Measurements from ENCODE around the gene INTS7.

Gene INTS7, protein sequence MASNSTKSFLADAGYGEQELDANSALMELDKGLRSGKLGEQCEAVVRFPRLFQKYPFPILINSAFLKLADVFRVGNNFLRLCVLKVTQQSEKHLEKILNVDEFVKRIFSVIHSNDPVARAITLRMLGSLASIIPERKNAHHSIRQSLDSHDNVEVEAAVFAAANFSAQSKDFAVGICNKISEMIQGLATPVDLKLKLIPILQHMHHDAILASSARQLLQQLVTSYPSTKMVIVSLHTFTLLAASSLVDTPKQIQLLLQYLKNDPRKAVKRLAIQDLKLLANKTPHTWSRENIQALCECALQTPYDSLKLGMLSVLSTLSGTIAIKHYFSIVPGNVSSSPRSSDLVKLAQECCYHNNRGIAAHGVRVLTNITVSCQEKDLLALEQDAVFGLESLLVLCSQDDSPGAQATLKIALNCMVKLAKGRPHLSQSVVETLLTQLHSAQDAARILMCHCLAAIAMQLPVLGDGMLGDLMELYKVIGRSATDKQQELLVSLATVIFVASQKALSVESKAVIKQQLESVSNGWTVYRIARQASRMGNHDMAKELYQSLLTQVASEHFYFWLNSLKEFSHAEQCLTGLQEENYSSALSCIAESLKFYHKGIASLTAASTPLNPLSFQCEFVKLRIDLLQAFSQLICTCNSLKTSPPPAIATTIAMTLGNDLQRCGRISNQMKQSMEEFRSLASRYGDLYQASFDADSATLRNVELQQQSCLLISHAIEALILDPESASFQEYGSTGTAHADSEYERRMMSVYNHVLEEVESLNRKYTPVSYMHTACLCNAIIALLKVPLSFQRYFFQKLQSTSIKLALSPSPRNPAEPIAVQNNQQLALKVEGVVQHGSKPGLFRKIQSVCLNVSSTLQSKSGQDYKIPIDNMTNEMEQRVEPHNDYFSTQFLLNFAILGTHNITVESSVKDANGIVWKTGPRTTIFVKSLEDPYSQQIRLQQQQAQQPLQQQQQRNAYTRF

DNA sequence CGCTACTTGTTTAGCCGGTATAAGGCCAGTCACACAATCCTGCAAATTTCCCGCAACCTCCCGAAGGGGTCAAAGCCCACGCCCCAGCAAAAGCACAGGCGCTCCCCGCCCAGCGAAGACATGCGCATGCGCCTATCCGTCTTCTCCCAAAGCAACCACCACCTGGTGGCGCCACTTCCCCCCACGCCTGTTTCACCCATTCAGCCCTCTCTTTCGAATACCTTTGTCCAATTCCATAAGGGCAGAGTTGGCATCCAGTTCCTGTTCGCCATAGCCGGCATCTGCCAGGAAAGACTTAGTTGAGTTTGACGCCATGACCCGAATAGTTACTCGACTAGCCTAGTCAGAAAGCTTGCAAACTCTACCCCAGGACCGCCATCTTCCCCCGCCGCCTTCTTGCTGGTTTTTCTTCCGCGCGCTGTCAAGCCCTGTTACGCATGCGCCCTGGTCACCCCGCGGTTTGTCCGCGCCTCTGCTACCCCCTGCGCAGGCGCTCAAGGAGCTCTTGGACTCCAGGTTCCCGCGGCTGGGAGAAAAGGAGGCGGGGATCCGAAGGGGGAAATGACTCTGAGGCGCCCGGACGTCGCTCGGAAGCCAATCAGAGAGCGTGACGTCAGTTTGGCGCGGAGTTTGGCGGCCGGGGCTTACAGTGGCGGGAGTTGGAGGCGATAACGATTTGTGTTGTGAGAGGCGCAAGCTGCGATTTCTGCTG is at the start of gene INTS7, which contains the start of gene DTL:
Gene INTS7, minus strand, starts transcription at position 435 of the 712 bp plus-strand sequence. Its CDS starts 120 bp downstream, at position 315.
Gene DTL, plus strand, starts transcription at position 626 of the 712 bp plus-strand sequence. CDS start 143 bp downstream, outside the sequence.
- Histone ChIP-seq H3K27me3 (replicated peaks; ENCODE audit: control insufficient read depth, insufficient read depth, low read length) (no peaks in the 10 kb centered on the region), H3K9ac (ENCODE audit: low read length) (peak within 1 kb of the TSS; percentile 90), H3K4me3 (ENCODE audit: low read length) (peak within 1 kb of the TSS; percentile 88), H3K9me3 (ENCODE audit: control insufficient read depth, low read length) (no peaks in the 10 kb centered on the region), H3K4me1 (ENCODE audit: control insufficient read depth, insufficient read depth, low read length) (peaks cover 25% of the 10 kb centered on the region), H3K36me3 (ENCODE audit: control insufficient read depth, insufficient read depth, low read length, severe bottlenecking) (no peaks in the 10 kb centered on the region)
- DNase-seq (ENCODE audit: low read depth) = peak; percentile 100

DNA sequence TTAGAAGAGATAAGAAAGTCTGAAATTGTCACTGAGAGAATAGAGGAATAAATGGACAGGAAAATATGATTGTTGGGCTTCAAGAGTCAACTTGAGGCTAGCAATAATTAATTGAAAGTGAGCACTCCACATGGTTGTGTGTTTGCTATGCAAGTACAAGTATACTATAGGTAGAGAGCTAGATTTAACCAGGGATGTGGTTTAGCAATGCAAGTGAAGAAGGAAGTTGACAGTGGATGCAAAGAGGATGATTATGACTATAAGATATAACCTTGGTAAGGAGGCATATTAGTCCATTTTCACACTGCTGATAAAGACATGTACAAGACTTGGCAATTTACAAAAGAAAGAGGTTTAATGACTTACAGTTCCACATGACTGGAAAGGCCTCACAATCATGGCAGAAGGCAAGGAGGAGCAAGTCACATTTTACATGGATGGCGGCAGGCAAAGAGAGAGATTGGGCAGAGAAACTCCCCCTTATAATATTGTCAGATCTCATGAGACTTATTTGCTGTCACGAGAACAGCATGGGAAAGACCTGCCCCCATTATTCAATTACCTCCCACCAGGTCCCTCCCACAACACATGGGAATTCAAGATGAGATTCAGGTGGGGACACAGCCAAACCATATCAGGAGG is 47.5 kb upstream of the INTS7 start:
- H3K4me1 ChIP-seq (ENCODE audit: control insufficient read depth, insufficient read depth, low read length) = peaks cover 3% of the 10 kb centered on the region
- H3K4me3 ChIP-seq (ENCODE audit: low read length) = no peak overlapping the region
- DNase-seq (ENCODE audit: low read depth) = no peak
- no peaks in the 10 kb centered on the region for H3K27me3 ChIP-seq (replicated peaks; ENCODE audit: control insufficient read depth, insufficient read depth, low read length)
- no peak overlapping the region for H3K9ac ChIP-seq (ENCODE audit: low read length)
- H3K9me3 ChIP-seq (ENCODE audit: control insufficient read depth, low read length) = no peaks in the 10 kb centered on the region
- H3K36me3 ChIP-seq (ENCODE audit: control insufficient read depth, insufficient read depth, low read length, severe bottlenecking) = no peaks in the 10 kb centered on the region

DNA sequence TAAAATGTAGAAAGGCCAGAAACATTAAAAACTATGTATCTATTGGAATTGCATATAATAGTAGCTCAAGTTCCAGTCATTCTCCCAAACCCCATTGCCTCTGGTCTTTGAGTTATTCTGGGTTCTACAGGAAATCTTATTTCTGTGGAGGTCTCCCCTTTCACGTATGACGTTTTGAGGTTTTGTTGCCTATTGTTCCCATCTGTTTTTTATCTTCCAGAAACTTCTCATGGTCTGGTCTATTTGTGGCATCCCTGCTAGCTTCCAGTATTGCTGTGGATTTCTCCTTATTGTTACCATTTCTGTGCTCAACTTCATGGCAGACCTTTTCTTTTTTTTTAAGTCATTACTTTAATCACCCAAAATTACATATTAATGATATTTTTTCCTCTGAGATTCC is 43.5 kb upstream of the INTS7 start:
- no peak overlapping the region for H3K9ac ChIP-seq (ENCODE audit: low read length)
- H3K4me1 ChIP-seq (ENCODE audit: control insufficient read depth, insufficient read depth, low read length) = peaks cover 4% of the 10 kb centered on the region
- no peaks in the 10 kb centered on the region for H3K9me3 ChIP-seq (ENCODE audit: control insufficient read depth, low read length)
- H3K4me3 ChIP-seq (ENCODE audit: low read length) = no peak overlapping the region
- no peaks in the 10 kb centered on the region for H3K27me3 ChIP-seq (replicated peaks; ENCODE audit: control insufficient read depth, insufficient read depth, low read length)
- DNase-seq (ENCODE audit: low read depth) = no peak
- no peaks in the 10 kb centered on the region for H3K36me3 ChIP-seq (ENCODE audit: control insufficient read depth, insufficient read depth, low read length, severe bottlenecking)

DNA sequence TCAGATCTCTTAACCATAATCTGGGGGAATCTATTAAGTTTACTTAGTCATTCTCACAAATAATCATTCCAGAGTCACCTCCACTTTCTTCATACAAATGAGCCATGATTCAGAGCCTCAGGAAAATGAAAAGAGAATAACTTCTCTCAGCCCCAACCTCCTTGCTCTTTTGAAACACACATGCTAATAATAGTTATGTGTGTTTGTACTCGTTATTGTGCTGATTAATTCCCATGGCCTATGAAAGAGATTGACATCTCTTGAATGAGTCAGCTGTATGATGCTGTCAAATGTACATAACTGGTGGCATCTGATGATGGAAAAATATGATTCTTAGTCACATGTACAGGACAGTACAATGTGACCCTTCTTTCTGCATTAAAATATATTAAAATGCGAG is 41.7 kb upstream of the INTS7 start:
- Histone ChIP-seq H3K9ac (ENCODE audit: low read length) (no peak overlapping the region), H3K4me3 (ENCODE audit: low read length) (no peak overlapping the region), H3K9me3 (ENCODE audit: control insufficient read depth, low read length) (no peaks in the 10 kb centered on the region), H3K27me3 (replicated peaks; ENCODE audit: control insufficient read depth, insufficient read depth, low read length) (no peaks in the 10 kb centered on the region), H3K36me3 (ENCODE audit: control insufficient read depth, insufficient read depth, low read length, severe bottlenecking) (no peaks in the 10 kb centered on the region), H3K4me1 (ENCODE audit: control insufficient read depth, insufficient read depth, low read length) (peaks cover 4% of the 10 kb centered on the region)
- DNase-seq (ENCODE audit: low read depth) = no peak

DNA sequence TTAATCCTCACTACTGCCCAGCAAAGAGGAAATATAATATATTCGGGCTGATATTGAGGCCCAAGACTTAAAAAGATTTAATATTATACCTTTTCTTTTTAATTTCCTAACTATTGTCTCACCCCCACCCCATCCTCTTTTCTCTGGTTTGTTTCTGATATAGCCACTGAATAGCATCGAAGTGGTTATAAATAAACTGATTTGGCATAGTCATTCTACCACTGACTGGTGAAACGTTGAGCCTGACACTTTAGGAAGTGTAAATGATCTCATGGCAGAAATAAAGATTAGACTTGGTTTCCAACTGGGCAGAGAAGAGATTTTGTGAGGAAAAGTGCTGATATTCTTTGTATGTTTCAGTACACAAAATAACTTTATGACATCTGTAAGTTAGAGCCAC is 39.5 kb upstream of the INTS7 start:
- H3K9ac ChIP-seq (ENCODE audit: low read length) = no peak overlapping the region
- H3K36me3 ChIP-seq (ENCODE audit: control insufficient read depth, insufficient read depth, low read length, severe bottlenecking) = no peaks in the 10 kb centered on the region
- DNase-seq (ENCODE audit: low read depth) = no peak
- no peak overlapping the region for H3K4me3 ChIP-seq (ENCODE audit: low read length)
- H3K4me1 ChIP-seq (ENCODE audit: control insufficient read depth, insufficient read depth, low read length) = peaks cover 4% of the 10 kb centered on the region
- H3K27me3 ChIP-seq (replicated peaks; ENCODE audit: control insufficient read depth, insufficient read depth, low read length) = no peaks in the 10 kb centered on the region
- H3K9me3 ChIP-seq (ENCODE audit: control insufficient read depth, low read length) = no peaks in the 10 kb centered on the region

DNA sequence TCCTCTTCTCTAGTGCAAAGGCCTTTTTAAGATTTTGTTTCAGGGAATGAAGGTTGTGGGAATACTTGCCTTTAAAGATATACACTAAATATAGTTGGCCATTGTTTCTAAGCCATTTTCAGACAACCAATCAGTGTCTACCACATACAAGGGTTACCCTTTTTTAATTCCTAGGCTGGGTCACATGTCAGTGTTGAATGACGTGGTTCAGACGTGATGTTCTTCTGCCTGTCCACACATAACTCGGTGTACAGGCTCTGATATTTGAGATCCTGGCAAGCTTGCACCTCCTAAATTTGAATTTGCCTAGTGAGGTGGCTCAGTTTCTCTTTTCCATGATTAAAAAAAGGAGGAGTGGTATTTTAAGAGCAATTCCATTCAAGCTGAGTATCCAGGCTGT is 39.0 kb upstream of the INTS7 start:
- no peaks in the 10 kb centered on the region for H3K36me3 ChIP-seq (ENCODE audit: control insufficient read depth, insufficient read depth, low read length, severe bottlenecking)
- H3K4me1 ChIP-seq (ENCODE audit: control insufficient read depth, insufficient read depth, low read length) = peaks cover 4% of the 10 kb centered on the region
- H3K9me3 ChIP-seq (ENCODE audit: control insufficient read depth, low read length) = no peaks in the 10 kb centered on the region
- H3K4me3 ChIP-seq (ENCODE audit: low read length) = no peak overlapping the region
- no peak overlapping the region for H3K9ac ChIP-seq (ENCODE audit: low read length)
- no peaks in the 10 kb centered on the region for H3K27me3 ChIP-seq (replicated peaks; ENCODE audit: control insufficient read depth, insufficient read depth, low read length)
- no peak for DNase-seq (ENCODE audit: low read depth)

DNA sequence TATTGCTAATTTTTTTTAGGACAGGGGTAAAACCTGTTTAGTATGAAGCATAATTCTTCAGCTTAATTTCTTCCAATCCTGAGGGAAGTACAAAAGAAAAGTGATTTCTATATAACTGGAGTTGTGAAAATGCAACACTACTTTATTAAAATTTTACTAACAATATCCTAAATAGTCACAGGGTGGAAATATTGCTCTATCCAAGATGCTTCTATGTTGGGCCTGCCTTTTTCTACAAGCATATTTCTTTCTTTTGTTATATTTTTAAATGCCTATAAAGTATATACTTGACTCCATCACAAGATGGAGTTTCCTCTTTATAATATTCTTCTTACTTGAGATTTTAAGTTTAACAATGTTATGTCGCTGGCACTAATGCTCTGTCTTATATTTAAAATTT is 38.1 kb upstream of the INTS7 start:
- no peak overlapping the region for H3K9ac ChIP-seq (ENCODE audit: low read length)
- peaks cover 4% of the 10 kb centered on the region for H3K4me1 ChIP-seq (ENCODE audit: control insufficient read depth, insufficient read depth, low read length)
- H3K36me3 ChIP-seq (ENCODE audit: control insufficient read depth, insufficient read depth, low read length, severe bottlenecking) = no peaks in the 10 kb centered on the region

DNA sequence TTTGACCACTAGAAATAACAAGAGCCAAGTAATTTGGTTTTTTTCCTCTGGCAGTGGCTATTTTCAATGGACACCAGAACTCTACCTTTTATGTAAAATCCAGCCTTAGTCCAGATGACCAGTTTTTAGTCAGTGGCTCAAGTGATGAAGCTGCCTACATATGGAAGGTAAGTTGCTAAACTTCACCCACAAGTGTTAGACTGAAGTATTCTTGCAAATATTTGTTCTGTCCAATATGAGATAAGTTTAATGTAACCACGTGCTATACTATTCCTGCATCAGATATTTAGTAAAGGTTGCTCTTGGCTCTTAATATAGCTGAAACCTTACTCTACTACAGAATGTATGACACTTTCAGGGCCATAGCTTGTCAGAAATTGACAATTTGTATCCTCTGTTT is 36.7 kb upstream of the INTS7 start:
- DNase-seq (ENCODE audit: low read depth) = no peak

More for the DNA sequence above, 38.1 kb upstream of the INTS7 start:
- Histone ChIP-seq H3K9me3 (ENCODE audit: control insufficient read depth, low read length) (no peaks in the 10 kb centered on the region), H3K27me3 (replicated peaks; ENCODE audit: control insufficient read depth, insufficient read depth, low read length) (no peaks in the 10 kb centered on the region), H3K4me3 (ENCODE audit: low read length) (no peak overlapping the region)
- DNase-seq (ENCODE audit: low read depth) = no peak

DNA sequence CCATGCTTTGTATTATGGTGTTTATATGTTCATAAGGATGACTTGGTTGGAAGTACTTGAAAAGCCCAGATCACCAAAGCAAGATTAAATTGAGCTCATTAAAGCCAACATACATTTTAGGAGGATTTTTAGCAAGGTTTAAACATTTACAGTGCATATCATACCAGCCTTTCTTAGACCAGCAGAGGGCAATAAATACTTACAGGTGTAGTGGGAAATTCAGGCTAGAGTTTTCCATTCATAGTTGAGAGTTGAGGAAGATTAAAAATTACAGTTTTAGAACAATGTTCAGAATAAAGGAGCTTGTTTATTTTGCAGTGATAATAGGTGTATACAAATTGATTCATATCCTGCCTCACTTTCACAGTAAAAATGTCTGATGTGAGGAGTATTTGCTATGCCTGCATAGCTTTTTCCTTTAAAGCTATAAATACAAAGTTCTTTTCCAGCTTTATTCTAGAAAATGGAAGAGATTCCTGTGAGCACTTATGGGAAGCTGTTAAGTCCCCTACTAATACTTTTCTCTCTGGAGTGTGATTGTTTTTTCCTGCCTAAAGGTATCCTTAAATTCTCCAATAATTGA is 35.5 kb upstream of the INTS7 start:
- Histone ChIP-seq H3K27me3 (replicated peaks; ENCODE audit: control insufficient read depth, insufficient read depth, low read length) (no peaks in the 10 kb centered on the region), H3K4me3 (ENCODE audit: low read length) (no peak overlapping the region), H3K9me3 (ENCODE audit: control insufficient read depth, low read length) (no peaks in the 10 kb centered on the region), H3K9ac (ENCODE audit: low read length) (no peak overlapping the region), H3K4me1 (ENCODE audit: control insufficient read depth, insufficient read depth, low read length) (no peaks in the 10 kb centered on the region), H3K36me3 (ENCODE audit: control insufficient read depth, insufficient read depth, low read length, severe bottlenecking) (no peaks in the 10 kb centered on the region)
- DNase-seq (ENCODE audit: low read depth) = peak; percentile 87

More for the DNA sequence above, 36.7 kb upstream of the INTS7 start:
- H3K9ac ChIP-seq (ENCODE audit: low read length) = no peak overlapping the region
- H3K9me3 ChIP-seq (ENCODE audit: control insufficient read depth, low read length) = no peaks in the 10 kb centered on the region
- H3K36me3 ChIP-seq (ENCODE audit: control insufficient read depth, insufficient read depth, low read length, severe bottlenecking) = no peaks in the 10 kb centered on the region
- H3K27me3 ChIP-seq (replicated peaks; ENCODE audit: control insufficient read depth, insufficient read depth, low read length) = no peaks in the 10 kb centered on the region
- H3K4me3 ChIP-seq (ENCODE audit: low read length) = no peak overlapping the region
- H3K4me1 ChIP-seq (ENCODE audit: control insufficient read depth, insufficient read depth, low read length) = peaks cover 3% of the 10 kb centered on the region

DNA sequence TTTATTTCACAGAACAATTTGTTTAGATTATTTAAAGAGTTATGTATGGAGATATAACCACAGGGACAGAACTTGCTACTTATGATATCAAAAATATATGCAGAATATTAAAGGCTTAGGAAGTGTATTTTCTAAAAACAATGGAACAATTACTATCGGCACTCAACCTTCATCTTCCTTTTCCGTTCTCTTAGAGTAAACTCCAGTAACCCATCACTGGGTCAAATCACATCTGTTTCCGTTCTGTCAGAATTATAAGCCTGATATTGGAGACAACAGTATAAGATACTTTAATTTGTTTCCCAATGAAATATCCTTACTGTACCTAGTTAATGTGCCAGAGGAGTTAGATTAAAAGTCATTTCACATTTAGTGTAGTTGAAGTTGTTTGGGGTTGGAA is 32.4 kb upstream of the INTS7 start:
- DNase-seq (ENCODE audit: low read depth) = no peak
- Histone ChIP-seq H3K4me1 (ENCODE audit: control insufficient read depth, insufficient read depth, low read length) (no peaks in the 10 kb centered on the region), H3K4me3 (ENCODE audit: low read length) (no peak overlapping the region), H3K9ac (ENCODE audit: low read length) (no peak overlapping the region), H3K9me3 (ENCODE audit: control insufficient read depth, low read length) (no peaks in the 10 kb centered on the region), H3K27me3 (replicated peaks; ENCODE audit: control insufficient read depth, insufficient read depth, low read length) (no peaks in the 10 kb centered on the region), H3K36me3 (ENCODE audit: control insufficient read depth, insufficient read depth, low read length, severe bottlenecking) (no peaks in the 10 kb centered on the region)
